ENCODE data around the gene FUT8.
"Not testable (repeated sequence)": the region's sequence is repeated elsewhere in the genome, so short reads cannot be mapped to it uniquely, and the experiment has no call there.

The FUT8 gene

DNA sequence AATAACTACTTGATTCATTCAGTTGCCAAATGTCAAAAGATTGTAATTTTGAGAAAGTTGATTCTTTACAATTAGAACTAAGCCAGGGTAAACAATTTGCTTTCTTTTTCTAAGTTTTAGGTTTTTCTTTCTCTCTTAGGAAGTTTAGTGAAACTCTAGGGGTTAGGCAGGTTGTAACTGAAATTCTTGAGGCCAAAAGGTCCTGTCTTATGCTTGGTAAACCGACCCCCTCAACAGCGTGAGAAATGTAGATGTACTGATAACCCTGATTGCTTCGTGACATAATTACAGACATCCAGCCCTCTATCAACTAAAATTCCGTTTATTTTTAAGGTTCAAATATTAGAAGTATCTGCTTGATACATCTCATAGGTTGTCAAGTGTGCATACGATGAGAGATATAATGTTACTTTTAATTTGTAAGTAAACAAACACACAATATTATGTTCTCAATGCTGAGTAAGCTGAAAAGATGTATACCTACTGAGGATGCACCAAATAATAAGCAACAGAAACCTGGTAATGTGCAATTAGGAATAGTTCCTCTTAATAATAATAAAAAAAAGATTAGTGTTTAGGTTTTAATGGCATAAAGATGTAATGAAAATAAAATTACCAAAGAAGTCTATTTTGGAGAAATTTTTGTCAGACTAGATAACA is 7.2 kb downstream of the FUT8 start:
- no peak for DNase-seq

DNA sequence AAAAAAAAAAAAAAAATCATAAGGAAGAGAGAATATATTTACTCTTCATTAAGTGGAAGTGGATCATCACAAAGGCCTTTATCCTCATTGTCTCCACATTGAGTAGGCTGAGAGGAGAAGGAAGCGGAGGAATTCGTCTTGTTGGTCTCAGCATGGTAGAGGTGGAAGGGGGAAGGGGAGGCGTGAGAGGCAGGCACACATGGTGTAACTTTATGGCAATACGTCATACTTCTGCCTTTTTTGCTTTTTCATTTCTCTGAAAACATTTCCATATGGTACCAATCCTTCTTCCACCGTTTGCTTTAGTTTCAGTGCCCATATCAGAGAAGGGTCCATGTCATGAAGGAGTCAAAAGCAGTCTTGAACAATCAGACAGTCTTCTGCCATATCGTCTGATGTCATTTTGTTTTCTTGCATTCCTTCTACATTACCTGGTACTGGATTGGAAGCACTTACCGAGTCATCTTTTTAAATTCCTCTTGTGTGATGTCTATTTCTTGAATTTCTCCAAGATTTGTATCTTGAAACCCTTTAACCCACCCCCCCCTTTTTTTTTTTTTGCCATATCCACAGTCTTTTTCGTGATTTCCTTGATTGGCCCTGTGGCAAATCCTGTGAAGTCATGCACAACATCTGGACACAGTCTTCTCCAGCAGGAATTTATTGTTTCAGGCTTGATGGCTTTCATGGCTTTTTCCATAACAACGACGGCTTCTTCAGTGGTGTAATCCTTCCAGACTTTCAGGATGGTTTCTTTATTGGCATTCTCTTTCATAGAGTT is 8.9 kb downstream of the FUT8 start:
- no peak for DNase-seq

DNA sequence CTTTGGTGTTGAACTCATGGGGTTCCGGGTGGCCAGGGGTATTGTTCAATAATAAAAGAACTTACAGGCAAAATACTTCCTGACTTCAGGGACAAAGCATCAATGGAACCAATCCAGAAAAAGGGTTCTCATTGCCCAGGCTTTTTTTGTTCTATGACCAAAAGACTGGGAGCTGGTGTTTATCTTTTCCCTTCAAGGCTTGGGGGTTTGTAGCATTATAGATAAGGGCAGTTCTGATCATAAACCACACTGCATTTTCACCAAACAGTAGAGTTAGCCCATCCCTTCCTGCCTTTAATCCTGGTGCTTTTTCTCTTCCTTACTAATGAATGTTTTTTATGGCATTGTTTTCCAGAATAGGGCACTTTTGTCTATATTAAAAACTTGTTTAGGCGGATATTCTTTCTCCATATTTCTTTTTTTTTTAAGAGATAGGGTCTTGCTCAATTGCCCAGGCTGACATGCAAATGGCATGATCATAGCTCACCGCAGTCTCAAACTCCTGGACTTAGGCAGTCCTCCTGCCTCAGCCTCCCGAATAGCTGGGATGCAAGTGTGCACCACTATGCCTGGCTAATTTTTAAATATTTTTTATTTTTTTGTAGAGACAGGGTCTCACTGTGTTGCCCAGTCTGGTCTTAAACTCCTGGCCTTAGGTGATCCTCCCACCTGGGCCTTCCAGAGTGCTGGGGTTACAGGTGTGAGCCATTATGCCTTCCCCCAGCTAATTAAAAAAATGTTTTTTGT is 9.7 kb downstream of the FUT8 start:
- DNase-seq: no peak

GRCh38 chr14:65423982-65424381 is 11.5 kb downstream of the FUT8 start:
- no peak for DNase-seq

DNA sequence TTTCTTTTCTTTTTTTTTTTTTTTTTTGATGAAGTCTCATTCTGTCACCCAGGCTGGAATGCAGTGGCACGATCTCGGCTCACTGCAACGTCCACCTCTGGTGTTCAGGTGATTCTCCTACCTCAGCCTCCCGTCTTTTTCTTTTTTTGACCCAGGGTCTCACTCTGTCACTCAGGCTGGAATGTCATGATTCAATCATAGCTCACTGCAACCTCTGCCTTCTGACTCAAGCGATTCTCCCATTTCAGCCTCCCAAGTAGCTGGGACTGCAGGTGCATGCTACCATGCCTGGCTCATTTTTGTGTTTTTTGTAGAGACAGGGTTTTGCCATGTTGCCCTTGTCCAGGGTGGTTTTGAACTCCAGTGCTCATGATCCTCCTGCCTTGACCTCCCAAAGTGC is 12.0 kb downstream of the FUT8 start:
- DNase-seq: no peak

GRCh38 chr14:65425885-65426284 is 13.4 kb downstream of the FUT8 start:
- no peak for DNase-seq

- not testable (repeated sequence) for DNase-seq
Observed at GRCh38 chr14:65426902-65427301, 14.4 kb downstream of the FUT8 start.

DNA sequence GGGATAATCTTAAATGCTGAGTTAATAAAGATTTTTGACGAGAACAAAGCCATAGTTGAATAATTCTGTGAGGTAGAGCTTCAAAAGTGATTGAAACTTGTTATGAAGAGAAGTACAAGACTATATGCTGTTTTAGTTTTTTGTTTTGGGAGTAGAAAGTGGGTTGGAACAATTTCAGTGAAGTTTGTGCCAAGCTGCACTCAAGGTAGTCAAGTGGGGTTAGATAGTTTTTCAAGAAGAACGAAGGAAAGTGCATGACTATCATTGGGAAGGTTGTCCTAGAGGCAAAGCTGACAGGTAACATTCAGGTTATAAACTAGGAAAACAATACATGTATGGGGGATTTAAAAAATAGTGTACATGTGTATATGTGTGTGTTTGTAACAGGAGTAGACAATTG is 16.2 kb downstream of the FUT8 start:
- no peak for DNase-seq

DNA sequence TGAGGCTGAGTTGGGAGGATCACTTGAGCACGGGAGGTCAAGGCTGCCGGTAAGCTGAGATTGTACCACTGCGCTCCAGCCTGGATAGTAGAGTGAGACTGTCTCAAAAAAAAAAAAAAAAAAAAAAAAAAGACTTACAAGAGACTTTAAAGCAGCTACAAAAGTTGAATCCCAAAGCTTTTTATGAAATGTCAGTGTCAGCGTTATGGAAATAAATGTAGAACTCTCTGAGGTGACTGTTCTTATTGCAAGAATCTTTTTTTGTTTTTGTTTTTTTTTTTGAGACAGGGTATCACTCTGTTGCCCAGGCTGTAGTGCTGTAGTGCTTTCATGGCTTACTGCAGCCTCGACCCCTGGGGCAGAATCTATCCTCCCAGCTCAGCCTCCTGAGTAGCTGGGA is 17.2 kb downstream of the FUT8 start:
- DNase-seq: no peak

DNA sequence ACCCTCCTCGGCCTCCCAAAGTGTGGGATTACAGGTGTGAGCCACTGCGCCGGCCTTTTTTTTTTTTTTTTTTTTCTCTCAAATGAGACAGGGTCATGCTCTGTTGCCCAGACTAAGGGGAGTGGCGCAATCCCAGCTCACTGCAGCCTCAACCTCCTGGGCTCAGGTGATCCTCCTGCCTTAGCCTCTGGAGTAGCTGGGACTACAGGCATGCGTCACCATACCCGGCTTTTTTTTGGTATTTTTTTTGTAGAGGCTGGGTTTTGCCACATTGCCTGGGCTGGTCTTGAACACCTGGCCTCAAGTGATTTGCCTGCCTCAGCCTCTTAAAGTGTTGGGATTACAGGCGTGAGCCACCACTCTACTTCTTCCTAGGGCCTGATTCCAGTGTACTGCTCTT is 18.7 kb downstream of the FUT8 start:
- no peak for DNase-seq

GRCh38 chr14:65431951-65432350 is 19.4 kb downstream of the FUT8 start:
- no peak for DNase-seq

GRCh38 chr14:65432361-65432948 is 19.9 kb downstream of the FUT8 start:
- DNase-seq: no peak

GRCh38 chr14:65433157-65433556 is 20.6 kb downstream of the FUT8 start:
- no peak for DNase-seq

DNA sequence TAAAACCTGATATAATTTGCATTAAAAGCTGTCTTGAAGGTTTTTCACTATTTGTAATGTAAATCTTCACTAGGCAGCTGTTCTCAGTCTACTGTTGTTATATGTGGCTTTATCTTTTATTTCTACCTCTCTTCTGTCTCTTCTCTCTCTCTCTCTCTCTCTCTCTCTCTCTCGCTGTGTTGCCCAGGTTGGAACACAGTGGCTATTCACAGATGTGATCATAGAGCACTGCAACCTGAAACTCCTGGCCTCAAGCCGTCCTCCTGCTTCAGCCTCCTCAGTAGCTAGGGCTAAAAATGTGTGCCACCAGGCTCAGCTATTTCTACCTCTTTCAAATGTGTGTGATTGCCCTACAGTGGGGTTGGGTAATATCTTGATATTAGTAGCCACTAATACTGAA is 21.1 kb downstream of the FUT8 start:
- DNase-seq: no peak

GRCh38 chr14:65434216-65434850 is 21.8 kb downstream of the FUT8 start:
- DNase-seq: no peak

- DNase-seq: no peak
Observed at GRCh38 chr14:65438266-65438933, 25.9 kb downstream of the FUT8 start.

- no peak for DNase-seq
Observed at GRCh38 chr14:65439117-65439516, 26.6 kb downstream of the FUT8 start.

DNA sequence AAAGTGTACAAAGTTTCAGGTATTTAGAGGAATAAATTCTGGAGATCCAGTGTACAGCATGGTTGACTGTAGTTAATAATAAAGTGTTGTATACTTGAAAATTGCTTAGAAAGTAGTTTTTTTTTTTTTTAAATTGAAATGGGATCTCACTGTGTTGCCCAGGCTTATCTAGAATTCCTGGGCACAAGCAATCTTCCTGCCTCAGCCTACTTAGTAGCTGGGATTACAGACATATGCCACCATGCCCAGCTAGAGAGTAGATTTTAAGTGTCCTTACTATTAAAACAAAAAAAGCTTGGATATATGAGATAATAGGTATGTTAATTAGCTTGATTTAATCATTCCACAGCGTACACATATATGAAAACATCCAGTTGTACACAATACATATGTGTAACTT is 27.7 kb downstream of the FUT8 start:
- no peak for DNase-seq

GRCh38 chr14:65444230-65444629 is 31.7 kb downstream of the FUT8 start:
- no peak for DNase-seq

- DNase-seq: no peak
Observed at GRCh38 chr14:65446159-65446558, 33.6 kb downstream of the FUT8 start.

DNA sequence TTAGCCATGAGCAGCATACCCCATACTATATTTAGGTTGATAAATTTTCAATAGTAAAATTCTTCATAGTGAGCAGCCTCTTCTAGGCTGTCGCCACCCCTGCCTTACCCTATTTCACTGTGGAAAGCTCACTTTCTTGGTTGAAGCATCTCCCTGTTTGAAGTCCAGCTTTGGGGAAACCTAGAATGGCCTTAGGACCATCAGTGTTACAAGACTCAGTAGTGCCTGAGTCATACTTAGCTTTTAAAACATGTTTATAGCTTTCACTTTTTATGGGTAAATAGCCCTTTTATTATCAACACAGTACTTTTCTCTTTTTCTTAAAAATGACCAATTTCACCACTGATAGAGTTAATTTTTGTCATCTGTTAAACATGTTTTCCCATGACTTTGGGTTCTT is 37.1 kb downstream of the FUT8 start:
- DNase-seq: no peak

GRCh38 chr14:65453807-65454480 is 41.4 kb downstream of the FUT8 start:
- DNase-seq: no peak
